ENCODE results near the gene HNRNPU. TPM values are rescaled to one million over a fixed set of nuclear protein-coding genes. Genes with fewer than 3 reads are reported as not detected.
"Not testable (repeated sequence)": the region's sequence is repeated elsewhere in the genome, so short reads cannot be mapped to it uniquely, and the experiment has no call there.

Gene HNRNPU
- total RNA-seq, 2 donors from 2014 or later = 517 to 556 TPM

DNA sequence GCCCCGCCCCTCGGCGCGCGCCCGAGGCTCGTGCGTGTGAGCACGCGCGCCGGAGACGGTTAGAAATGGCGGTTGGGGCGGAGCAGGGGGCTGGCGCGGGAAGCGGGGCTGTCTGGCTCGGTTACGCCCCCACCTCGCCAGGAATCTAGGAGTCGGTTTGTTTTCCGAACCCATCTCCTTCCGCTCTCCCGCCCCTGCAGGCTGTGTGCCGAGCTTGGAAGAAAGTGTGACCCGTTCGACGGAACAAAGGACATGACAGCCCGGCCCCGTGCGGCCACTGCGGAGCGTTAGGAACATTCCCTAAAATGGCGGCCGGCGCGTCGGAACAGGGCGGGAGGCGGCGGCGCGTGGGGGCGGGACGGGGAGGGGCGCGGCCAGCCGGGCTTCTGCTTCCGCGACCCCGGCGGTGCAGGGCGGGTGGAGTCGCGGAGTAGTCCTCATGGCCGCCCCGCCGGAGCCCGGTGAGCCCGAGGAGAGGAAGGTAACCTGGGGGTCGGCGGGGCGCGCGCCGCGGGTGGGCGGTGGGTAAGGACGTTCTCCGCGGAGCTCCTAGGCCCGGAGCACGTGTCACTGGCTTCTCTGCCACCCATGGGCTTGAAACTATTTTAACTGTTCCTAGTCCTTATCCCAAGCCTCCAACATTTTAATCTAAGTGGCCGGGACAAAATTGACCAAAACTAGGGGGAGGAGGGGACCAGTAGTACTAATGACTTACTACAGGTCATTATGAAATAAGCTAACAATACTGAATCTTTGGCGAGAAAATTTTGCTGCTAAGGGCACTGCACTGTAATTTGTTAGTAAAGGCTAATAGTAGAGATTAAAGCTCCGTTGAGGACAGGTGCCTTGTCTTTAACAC is 28.8 kb downstream of the HNRNPU start, which contains the start of gene COX20:
TSS of gene COX20 (plus strand) at position 383 of the 859 bp plus-strand sequence. CDS start at position 440, 57 bp downstream.
- Mint-ChIP-seq H3K9me3 (no peaks in the 10 kb centered on the region), H3K27me3 (ENCODE audit: insufficient read depth) (no peaks in the 10 kb centered on the region), H3K4me3 (peak within 1 kb of the TSS; percentile 79), H3K4me1 (peaks cover 22% of the 10 kb centered on the region), H3K36me3 (ENCODE audit: low read depth) (peaks cover 22% of the 10 kb centered on the region), H3K27ac (peak within 1 kb of the TSS; percentile 100)
- TF ChIP-seq, protein P1, sequence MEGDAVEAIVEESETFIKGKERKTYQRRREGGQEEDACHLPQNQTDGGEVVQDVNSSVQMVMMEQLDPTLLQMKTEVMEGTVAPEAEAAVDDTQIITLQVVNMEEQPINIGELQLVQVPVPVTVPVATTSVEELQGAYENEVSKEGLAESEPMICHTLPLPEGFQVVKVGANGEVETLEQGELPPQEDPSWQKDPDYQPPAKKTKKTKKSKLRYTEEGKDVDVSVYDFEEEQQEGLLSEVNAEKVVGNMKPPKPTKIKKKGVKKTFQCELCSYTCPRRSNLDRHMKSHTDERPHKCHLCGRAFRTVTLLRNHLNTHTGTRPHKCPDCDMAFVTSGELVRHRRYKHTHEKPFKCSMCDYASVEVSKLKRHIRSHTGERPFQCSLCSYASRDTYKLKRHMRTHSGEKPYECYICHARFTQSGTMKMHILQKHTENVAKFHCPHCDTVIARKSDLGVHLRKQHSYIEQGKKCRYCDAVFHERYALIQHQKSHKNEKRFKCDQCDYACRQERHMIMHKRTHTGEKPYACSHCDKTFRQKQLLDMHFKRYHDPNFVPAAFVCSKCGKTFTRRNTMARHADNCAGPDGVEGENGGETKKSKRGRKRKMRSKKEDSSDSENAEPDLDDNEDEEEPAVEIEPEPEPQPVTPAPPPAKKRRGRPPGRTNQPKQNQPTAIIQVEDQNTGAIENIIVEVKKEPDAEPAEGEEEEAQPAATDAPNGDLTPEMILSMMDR (conservative IDR thresholded peaks at IDR 0.05) = no peak
- Histone ChIP-seq H3K27me3 (ENCODE audit: control insufficient read depth, insufficient read depth, low read length, poor library complexity, severe bottlenecking) (no peaks in the 10 kb centered on the region), H3K9ac (ENCODE audit: extremely low read depth, low read length, poor library complexity, severe bottlenecking) (peak within 1 kb of the TSS; percentile 90), H3K4me3 (ENCODE audit: low read length) (peak within 1 kb of the TSS; percentile 92), H3K27ac (ENCODE audit: low read depth, low read length) (peak within 1 kb of the TSS; percentile 100), H3K36me3 (ENCODE audit: control insufficient read depth, insufficient read depth, low read length) (peaks cover 30% of the 10 kb centered on the region), H3K9me3 (ENCODE audit: control insufficient read depth, low read length) (no peaks in the 10 kb centered on the region), H3K4me1 (ENCODE audit: control insufficient read depth, insufficient read depth, low read length) (no peaks in the 10 kb centered on the region)
- DNase-seq = peak; percentile 95
- WGBS, 2 experiments (ENCODE audit: insufficient coverage in 1 of 2, insufficient read length in 1 of 2) = 0% methylated on average over 1 to 77 of the region's 77 CpGs

DNA sequence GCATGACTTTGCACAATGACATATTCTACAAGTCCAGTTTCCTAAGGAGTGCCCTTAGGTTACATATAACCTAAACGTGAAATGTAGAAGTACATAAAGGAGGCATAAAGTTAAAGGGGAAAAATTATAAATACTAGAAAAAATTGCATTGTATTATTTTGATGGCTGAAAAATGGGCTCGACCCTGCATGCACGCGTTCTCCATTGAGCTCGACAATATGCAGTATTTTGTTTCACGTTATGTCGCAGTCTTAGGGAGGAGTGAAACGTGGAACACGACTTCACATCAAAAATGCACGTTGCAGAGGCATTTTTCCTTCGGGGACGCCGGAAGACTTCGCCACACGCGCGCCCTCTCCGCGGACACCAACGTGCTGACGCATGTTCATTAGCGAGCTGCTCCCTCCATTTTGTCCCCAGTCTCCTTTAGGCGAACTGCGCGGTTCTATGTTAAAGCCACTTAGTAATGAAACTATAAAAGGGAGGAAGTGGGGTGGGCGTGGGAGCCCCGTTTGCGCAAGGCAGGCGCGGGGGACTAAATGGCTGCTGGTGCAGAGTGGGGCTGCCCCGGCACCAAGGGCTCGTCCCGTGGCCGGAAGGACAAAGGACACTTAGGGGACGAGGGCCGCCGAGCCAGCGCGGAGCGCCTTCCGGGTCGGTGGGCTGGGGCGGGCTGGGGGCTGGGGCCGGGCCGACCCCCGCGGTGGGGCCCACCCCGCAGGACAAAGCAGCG is 29.6 kb downstream of the HNRNPU start:
- Mint-ChIP-seq H3K27ac (peak overlapping the region; percentile 100), H3K4me1 (peaks cover 22% of the 10 kb centered on the region), H3K9me3 (no peaks in the 10 kb centered on the region), H3K36me3 (ENCODE audit: low read depth) (peaks cover 15% of the 10 kb centered on the region), H3K27me3 (ENCODE audit: insufficient read depth) (no peaks in the 10 kb centered on the region), H3K4me3 (peak overlapping the region; percentile 79)
- DNase-seq = peak; percentile 96
- H3K4me3 ChIP-seq (ENCODE audit: low read length) = peak overlapping the region; percentile 92
- no peaks in the 10 kb centered on the region for H3K9me3 ChIP-seq (ENCODE audit: control insufficient read depth, low read length)
- TF ChIP-seq, protein P1 (conservative IDR thresholded peaks at IDR 0.05) = no peak
- peak overlapping the region; percentile 90 for H3K9ac ChIP-seq (ENCODE audit: extremely low read depth, low read length, poor library complexity, severe bottlenecking)
- H3K4me1 ChIP-seq (ENCODE audit: control insufficient read depth, insufficient read depth, low read length) = no peaks in the 10 kb centered on the region
- peaks cover 22% of the 10 kb centered on the region for H3K36me3 ChIP-seq (ENCODE audit: control insufficient read depth, insufficient read depth, low read length)
- peak overlapping the region; percentile 100 for H3K27ac ChIP-seq (ENCODE audit: low read depth, low read length)
- no peaks in the 10 kb centered on the region for H3K27me3 ChIP-seq (ENCODE audit: control insufficient read depth, insufficient read depth, low read length, poor library complexity, severe bottlenecking)
- WGBS, 2 experiments (ENCODE audit: insufficient coverage in 1 of 2, insufficient read length in 1 of 2) = 3 to 12% methylated on average over 21 to 49 of the region's 49 CpGs

DNA sequence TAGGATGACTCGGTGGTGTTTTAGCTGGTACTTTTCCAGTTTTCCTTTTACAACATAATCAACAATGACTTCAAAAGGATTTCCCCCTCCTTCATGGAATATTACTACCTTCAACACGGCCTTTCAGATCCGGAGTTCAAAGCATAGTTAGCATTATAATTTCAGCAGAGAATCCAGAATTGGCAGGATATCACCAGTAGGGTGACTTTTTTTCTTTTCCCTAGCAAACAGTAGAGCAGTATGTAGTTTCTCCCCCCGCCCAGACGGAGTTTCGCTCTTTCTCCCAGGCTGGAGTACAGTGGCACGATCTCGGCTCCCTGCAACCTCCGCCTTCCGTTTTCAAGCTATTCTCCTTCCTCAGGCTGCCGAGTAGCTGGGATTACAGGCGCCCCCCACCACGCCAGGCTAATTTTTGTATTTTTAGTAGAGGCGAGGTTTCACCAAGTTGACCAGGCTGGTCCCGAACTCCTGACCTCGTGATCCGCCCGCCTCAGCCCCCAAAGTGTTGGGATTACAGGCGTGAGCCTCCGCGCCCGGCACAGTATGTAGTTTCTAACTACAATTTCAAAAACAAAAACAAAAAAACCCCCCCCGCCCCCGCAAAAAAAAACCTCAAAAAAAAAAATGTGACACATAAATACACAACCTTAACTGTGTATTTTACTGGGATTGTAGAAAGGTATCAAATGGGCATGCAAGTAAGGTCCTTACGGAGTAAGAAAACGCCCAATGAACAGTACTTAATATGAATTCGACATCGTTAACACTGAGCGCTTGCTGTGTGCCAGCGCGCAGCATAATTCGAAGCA is 30.4 kb downstream of the HNRNPU start:
- H3K27ac ChIP-seq (ENCODE audit: low read depth, low read length) = peak overlapping the region; percentile 100
- no peaks in the 10 kb centered on the region for H3K27me3 ChIP-seq (ENCODE audit: control insufficient read depth, insufficient read depth, low read length, poor library complexity, severe bottlenecking)
- Mint-ChIP-seq H3K27me3 (ENCODE audit: insufficient read depth) (no peaks in the 10 kb centered on the region), H3K27ac (peak overlapping the region; percentile 100), H3K4me3 (peak overlapping the region; percentile 79), H3K36me3 (ENCODE audit: low read depth) (peaks cover 10% of the 10 kb centered on the region), H3K4me1 (peaks cover 22% of the 10 kb centered on the region), H3K9me3 (no peaks in the 10 kb centered on the region)
- peak overlapping the region; percentile 92 for H3K4me3 ChIP-seq (ENCODE audit: low read length)
- 62 to 67% methylated on average over 20 to 30 of the region's 32 CpGs for WGBS, 2 experiments (ENCODE audit: insufficient coverage in 1 of 2, insufficient read length in 1 of 2)
- peak; percentile 81 for DNase-seq
- peak overlapping the region; percentile 90 for H3K9ac ChIP-seq (ENCODE audit: extremely low read depth, low read length, poor library complexity, severe bottlenecking)
- no peaks in the 10 kb centered on the region for H3K9me3 ChIP-seq (ENCODE audit: control insufficient read depth, low read length)
- TF ChIP-seq, protein P1 (conservative IDR thresholded peaks at IDR 0.05) = peak; percentile 61
- H3K36me3 ChIP-seq (ENCODE audit: control insufficient read depth, insufficient read depth, low read length) = peaks cover 14% of the 10 kb centered on the region
- no peaks in the 10 kb centered on the region for H3K4me1 ChIP-seq (ENCODE audit: control insufficient read depth, insufficient read depth, low read length)

DNA sequence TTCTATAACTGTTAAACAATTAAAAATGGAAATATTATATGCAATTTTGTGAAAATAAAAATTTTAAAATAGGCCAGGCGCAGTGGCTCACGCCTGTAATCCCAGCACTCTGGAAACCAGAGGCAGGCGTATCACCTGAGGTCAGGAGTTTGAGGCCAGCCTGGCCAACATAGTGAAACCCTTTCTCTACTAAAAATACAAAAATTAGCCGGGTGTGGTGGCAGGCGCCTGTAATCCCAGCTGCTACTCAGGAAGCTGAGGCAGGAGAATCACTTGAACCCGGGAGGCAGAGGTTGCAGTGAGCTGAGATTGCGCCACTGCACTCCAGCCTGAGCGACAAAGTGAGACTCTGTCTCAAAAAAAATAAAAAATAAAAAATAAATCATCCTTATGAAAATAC is 31.1 kb downstream of the HNRNPU start:
- Mint-ChIP-seq H3K4me1 (peaks cover 21% of the 10 kb centered on the region), H3K4me3 (peak overlapping the region; percentile 79)
- H3K9me3 ChIP-seq (ENCODE audit: control insufficient read depth, low read length); H3K9me3 Mint-ChIP-seq; DNase-seq; H3K36me3 Mint-ChIP-seq (ENCODE audit: low read depth); H3K27ac ChIP-seq (ENCODE audit: low read depth, low read length); H3K4me1 ChIP-seq (ENCODE audit: control insufficient read depth, insufficient read depth, low read length); H3K27ac Mint-ChIP-seq; H3K27me3 ChIP-seq (ENCODE audit: control insufficient read depth, insufficient read depth, low read length, poor library complexity, severe bottlenecking); H3K27me3 Mint-ChIP-seq (ENCODE audit: insufficient read depth); H3K36me3 ChIP-seq (ENCODE audit: control insufficient read depth, insufficient read depth, low read length); H3K4me3 ChIP-seq (ENCODE audit: low read length): not testable (repeated sequence)
- WGBS, 2 experiments (ENCODE audit: insufficient coverage in 1 of 2, insufficient read length in 1 of 2) = 92 to 100% methylated on average over 2 to 7 of the region's 8 CpGs
- H3K9ac ChIP-seq (ENCODE audit: extremely low read depth, low read length, poor library complexity, severe bottlenecking) = peak overlapping the region; percentile 15

Data from endodermal cell (in vitro differentiated cells).